HEK293T (cell line): ENCODE measurements around the gene ZNF141.
"Not testable (repeated sequence)": the region's sequence is repeated elsewhere in the genome, so short reads cannot be mapped to it uniquely, and the experiment has no call there.

Experiments
- CTCF ChIA-PET: fragments of 350-600 bp; formaldehyde crosslinking; extraction: SDS; loops from one replicate; lab custom pipeline; 2021; ENCODE audit warnings: antibody characterized with exemption, inconsistent platforms; lab: Yijun Ruan, JAX
- POLR2A ChIA-PET: fragments of 350-600 bp; formaldehyde crosslinking; extraction: SDS; loops from one replicate; lab custom pipeline; 2020; ENCODE audit warnings: antibody characterized with exemption, inconsistent platforms; lab: Yijun Ruan, JAX
- DNase-seq: peaks from one replicate; pipeline ENCODE4 v3.0.0; 2012; ENCODE audit warnings: mixed read lengths; ENCODE audit errors: extremely low spot score
- ARNT ChIP-seq: fragments of 450-650 bp; IDR thresholded peaks from 2 replicates; pipeline ENCODE4 v1.6.1; 2017; ENCODE audit warnings: mild to moderate bottlenecking
- BHLHE40 ChIP-seq: fragments of 450-650 bp; IDR thresholded peaks from 2 replicates; pipeline ENCODE4 v1.6.1; 2016; ENCODE audit warnings: mild to moderate bottlenecking, moderate library complexity, borderline replicate concordance
- CTBP1 ChIP-seq: fragments of 450-650 bp; IDR thresholded peaks from 2 replicates; pipeline ENCODE4 v1.6.1; 2016; ENCODE audit warnings: borderline replicate concordance
- ELF4 ChIP-seq: fragments of 450-650 bp; IDR thresholded peaks from 2 replicates; pipeline ENCODE4 v1.6.1; 2017; ENCODE audit warnings: antibody characterized with exemption
- FOXA1 ChIP-seq: fragments of 450-650 bp; IDR thresholded peaks from 2 replicates; pipeline ENCODE4 v1.6.1; 2016; ENCODE audit warnings: mild to moderate bottlenecking
- FOXK2 ChIP-seq: fragments of 450-650 bp; IDR thresholded peaks from 2 replicates; pipeline ENCODE4 v1.6.1; 2016; ENCODE audit warnings: mild to moderate bottlenecking
- FOXM1 ChIP-seq: fragments of 450-650 bp; IDR thresholded peaks from 2 replicates; pipeline ENCODE4 v1.6.1; 2017; ENCODE audit warnings: mild to moderate bottlenecking, borderline replicate concordance
- HDGF ChIP-seq: fragments of 450-650 bp; IDR thresholded peaks from 2 replicates; pipeline ENCODE4 v1.6.1; 2017; ENCODE audit warnings: antibody characterized with exemption, borderline replicate concordance
- L3MBTL2 ChIP-seq: fragments of 450-650 bp; conservative IDR thresholded peaks from 2 replicates; pipeline ENCODE4 v1.6.1; 2016; ENCODE audit warnings: mild to moderate bottlenecking
- LEF1 ChIP-seq: fragments of 450-650 bp; IDR thresholded peaks from 2 replicates; pipeline ENCODE4 v1.6.1; 2017; ENCODE audit warnings: mild to moderate bottlenecking, borderline replicate concordance
- NFRKB ChIP-seq: fragments of 450-650 bp; IDR thresholded peaks from 2 replicates; pipeline ENCODE4 v1.6.1; 2016; ENCODE audit warnings: mild to moderate bottlenecking, moderate library complexity
- SP1 ChIP-seq: fragments of 450-650 bp; IDR thresholded peaks from 2 replicates; pipeline ENCODE4 v1.6.1; 2017
- SUZ12 ChIP-seq: fragments of 450-650 bp; IDR thresholded peaks from 2 replicates; pipeline ENCODE4 v1.6.1; 2016; ENCODE audit warnings: mild to moderate bottlenecking
- TARDBP ChIP-seq: fragments of 450-650 bp; IDR thresholded peaks from 2 replicates; pipeline ENCODE4 v1.6.1; 2016
- ZNF384 ChIP-seq: fragments of 450-650 bp; IDR thresholded peaks from 2 replicates; pipeline ENCODE4 v1.6.1; 2016
- TF ChIP-seq, protein P1 (sequence below): fragments of 450-650 bp; IDR thresholded peaks from 2 replicates; pipeline ENCODE4 v1.6.1; 2016

Gene ZNF141

DNA sequence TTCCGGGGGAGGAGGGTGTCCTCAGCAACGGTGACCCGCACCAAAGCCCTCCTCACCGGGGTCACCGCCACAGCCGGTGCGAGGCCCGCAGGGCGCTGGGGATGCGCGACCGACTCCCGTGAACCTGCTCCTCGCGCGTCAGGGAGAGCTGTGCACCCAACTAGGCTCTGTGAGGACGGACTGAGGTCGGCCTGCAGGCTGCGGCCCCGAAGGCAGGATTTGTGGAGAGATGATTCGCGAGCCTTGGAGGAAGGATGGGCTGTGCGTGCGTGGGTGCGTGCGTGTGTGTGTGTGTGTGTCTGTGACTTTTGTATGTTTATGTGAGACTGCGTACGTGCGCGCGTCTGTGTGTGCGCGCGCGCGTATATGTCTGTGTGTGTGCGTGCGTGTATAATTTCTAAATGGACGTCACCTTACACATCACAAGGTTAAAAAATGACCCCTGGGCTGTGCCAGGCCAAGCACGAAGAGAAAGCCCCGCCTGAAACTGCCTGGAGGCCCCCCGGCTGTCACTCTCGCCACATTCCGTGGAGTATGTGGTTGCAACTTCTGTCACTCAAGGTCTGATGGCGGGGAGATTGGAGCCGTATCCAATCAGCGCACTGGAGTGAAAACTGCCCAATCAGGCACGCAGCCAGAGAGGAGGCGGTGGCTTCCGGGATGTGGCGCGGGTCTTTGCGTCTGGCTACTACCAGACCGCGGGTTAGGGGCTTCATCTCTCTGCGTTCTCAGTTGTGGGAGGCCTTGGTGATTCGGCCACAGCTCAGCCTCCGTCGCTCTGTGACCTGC, at the start of gene ZNF141:
Gene ZNF141, plus strand, starts transcription at position 672 of the 789 bp plus-strand sequence. CDS start 170 bp downstream, outside the sequence.
- TF ChIP-seq TARDBP (no peak), L3MBTL2 (no peak), NFRKB (no peak), FOXK2 (no peak), ARNT (no peak), BHLHE40 (no peak)
- TF ChIP-seq, protein P1, sequence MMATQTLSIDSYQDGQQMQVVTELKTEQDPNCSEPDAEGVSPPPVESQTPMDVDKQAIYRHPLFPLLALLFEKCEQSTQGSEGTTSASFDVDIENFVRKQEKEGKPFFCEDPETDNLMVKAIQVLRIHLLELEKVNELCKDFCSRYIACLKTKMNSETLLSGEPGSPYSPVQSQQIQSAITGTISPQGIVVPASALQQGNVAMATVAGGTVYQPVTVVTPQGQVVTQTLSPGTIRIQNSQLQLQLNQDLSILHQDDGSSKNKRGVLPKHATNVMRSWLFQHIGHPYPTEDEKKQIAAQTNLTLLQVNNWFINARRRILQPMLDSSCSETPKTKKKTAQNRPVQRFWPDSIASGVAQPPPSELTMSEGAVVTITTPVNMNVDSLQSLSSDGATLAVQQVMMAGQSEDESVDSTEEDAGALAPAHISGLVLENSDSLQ = no peak
- no peak for DNase-seq
- ChIA-PET CTCF (no interaction called here), POLR2A (no interaction called here)

DNA sequence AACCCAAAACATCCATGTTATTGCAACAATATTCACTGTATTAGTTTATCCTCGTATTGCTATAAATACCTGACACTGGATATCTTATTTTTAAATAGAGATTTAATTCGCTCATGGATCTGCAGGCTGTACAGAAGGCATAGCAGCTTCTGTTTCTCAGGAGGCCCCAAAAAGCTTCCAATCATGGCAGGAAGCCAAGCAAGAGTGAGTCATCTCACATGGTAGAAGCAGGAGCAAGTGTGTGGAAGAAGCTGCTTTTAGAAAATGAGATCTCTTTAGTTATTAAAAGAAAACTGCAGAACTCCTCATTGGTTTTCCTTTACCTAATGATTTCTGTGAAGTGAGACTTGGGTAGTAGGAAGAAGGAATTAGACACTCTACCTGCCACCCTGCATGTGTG, 48.7 kb upstream of the ZNF141 start:
- POLR2A ChIA-PET = no interaction called here
- no peak for TF ChIP-seq SUZ12
- TF ChIP-seq, protein P1 = no peak
- no peak for TF ChIP-seq BHLHE40
- no peak for TF ChIP-seq FOXM1
- TF ChIP-seq FOXK2 = no peak
- no peak for TF ChIP-seq ARNT
- no peak for TF ChIP-seq FOXA1
- no peak for TF ChIP-seq TARDBP
- no peak for DNase-seq
- CTCF ChIA-PET = no interaction called here

DNA sequence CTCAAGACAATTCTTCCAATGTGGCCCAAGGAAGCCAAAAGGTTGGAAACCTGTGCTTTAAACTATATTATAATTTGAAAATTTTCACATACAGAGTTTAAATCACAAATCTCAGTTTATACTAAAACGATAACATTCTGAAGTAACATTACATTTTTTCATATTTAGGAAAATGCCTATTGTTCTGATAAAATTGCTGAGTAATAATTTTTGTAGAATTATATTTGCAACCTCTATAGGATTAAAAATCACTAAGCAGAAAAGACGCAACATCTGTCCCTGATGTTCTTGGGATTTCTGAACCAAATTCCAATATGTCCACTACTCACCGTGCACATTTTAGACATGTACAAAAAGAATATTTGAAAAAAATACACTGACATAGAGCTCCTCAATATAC, 42.9 kb upstream of the ZNF141 start:
- TF ChIP-seq FOXK2 = no peak
- no peak for TF ChIP-seq ARNT
- no peak for TF ChIP-seq L3MBTL2
- no peak for TF ChIP-seq FOXM1
- TF ChIP-seq, protein P1 = no peak
- no peak for TF ChIP-seq ELF4
- TF ChIP-seq SP1 = no peak
- TF ChIP-seq TARDBP = no peak
- no peak for TF ChIP-seq LEF1
- TF ChIP-seq ZNF384 = no peak
- TF ChIP-seq CTBP1 = no peak
- TF ChIP-seq NFRKB = no peak
- no peak for TF ChIP-seq SUZ12
- no peak for TF ChIP-seq FOXA1
- no peak for TF ChIP-seq HDGF
- no peak for TF ChIP-seq BHLHE40
- no peak for DNase-seq
- CTCF ChIA-PET = no interaction called here
- POLR2A ChIA-PET = no interaction called here

DNA sequence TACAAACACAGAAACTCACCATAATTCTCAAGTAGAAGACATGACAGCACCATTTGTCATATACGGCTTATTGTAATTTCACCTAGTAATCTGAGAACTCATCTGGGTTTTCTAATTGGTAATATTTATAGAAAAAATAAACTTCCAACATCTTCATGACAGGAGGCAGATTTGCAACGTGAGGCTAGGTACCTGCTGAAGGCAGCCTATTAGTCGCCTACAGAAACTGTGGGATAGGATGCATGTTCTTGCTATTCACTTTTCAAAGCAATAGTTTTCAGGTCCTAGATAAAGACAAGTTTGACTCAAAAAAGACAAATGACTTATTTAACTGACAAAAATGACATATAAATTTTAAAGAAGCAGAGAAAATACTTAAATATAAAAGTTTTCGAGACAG, 35.2 kb upstream of the ZNF141 start:
- DNase-seq = no peak
- no peak for TF ChIP-seq SUZ12
- TF ChIP-seq, protein P1 = no peak
- no peak for TF ChIP-seq FOXA1
- no peak for TF ChIP-seq FOXM1
- TF ChIP-seq TARDBP = no peak
- no peak for TF ChIP-seq ZNF384
- TF ChIP-seq HDGF = no peak
- TF ChIP-seq CTBP1 = no peak
- ChIA-PET CTCF (no interaction called here), POLR2A (no interaction called here)

DNA sequence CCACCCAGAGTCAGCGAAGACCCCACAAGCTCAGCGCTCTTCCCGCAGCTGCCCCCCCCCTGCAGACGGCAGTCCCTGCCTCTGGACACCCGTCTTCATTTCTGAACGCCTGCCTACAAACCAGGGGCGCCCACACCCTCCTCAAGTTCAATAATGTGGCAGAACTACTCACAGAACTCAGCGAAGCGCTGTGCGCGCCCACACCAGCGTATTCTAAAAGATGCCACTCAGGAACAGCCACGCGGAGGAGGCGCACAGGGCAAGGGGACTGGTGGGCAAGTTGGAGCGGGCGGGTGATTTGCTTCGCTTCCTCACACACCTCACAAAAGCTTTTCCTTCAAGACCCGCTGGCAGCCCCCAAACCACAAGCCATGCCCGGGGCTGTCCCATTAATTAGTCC, 33.1 kb upstream of the ZNF141 start:
- POLR2A ChIA-PET, DNase-seq, CTCF ChIA-PET: not testable (repeated sequence)

DNA sequence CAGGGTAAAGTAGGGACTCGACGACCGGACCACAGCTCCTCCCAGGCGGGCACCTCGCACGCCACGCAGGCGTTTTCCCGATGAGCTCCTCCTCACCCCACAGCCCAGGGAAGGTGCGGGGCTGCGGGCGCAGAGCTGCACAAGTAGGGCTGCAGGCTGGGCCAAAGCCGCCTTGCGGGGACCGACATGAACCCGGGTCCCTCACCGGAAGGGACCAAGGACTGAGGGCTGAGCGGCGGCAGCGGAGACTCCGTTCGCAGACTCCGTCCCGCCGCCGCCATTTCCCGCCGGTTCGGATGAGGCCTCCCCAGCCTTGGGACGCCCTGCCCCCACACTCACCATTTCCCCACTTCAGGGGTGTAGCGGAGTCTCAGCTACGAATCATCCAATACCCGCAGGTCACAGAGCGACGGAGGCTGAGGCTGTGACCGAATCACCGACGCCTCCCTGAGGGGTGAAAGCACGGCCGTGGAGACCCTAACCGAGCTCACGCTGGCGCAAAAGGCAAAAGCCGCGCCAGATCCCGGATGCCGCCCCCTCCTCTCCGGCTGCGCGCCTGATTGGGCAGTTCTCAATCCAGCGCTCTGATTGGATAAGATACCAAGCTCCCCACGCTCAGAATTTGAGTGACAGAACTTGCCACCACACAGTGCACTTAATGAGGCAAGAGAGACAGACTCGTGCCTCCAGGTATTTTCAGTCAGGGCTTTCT, 32.5 kb upstream of the ZNF141 start, which contains the start of gene ZNF732:
Gene ZNF732, minus strand, starts transcription at position 506 of the 712 bp plus-strand sequence. Its CDS starts 164 bp downstream, at position 342.
- no peak for DNase-seq
- POLR2A ChIA-PET = no interaction called here
- TF ChIP-seq FOXM1 (no peak), ELF4 (no peak), ZNF384 (no peak), BHLHE40 (no peak), NFRKB (no peak), ARNT (no peak)
- CTCF ChIA-PET = no interaction called here
